A673 (cell line): ENCODE results near the gene TIPIN. TPM values are rescaled to one million over a fixed set of nuclear protein-coding genes. Genes with fewer than 3 reads are reported as not detected.
A peak's percentile ranks its signal among the peaks of the same experiment; 100 is the strongest.

Experiments used
- BruUV-seq: library from RNA; stranded (reverse); fragments of 400-500 nt; replicated peaks from 2 replicates; lab custom pipeline; 2021; lab: Mats Ljungman, UMichigan
- CTCF ChIA-PET: fragments of 300-600 bp; sonication (Branson Sonifier 250); formaldehyde crosslinking; loops from one replicate; lab custom pipeline; 2022; ENCODE audit warnings: antibody characterized with exemption; lab: Charles Lee
- POLR2A ChIA-PET: fragments of 300-600 bp; sonication (Branson Sonifier 250); formaldehyde crosslinking; loops from one replicate; lab custom pipeline; 2022; ENCODE audit warnings: antibody characterized with exemption; ENCODE audit not compliant: low non-redundant PET; lab: Charles Lee
- DNase-seq: peaks from one replicate; pipeline ENCODE4 v3.0.0-alpha.2; 2015; ENCODE audit warnings: low spot score
- H3K27ac ChIP-seq: fragments of 200-600 bp; sonication (generic); 2 replicates; pipeline ENCODE4 v1.5.1; 2016; ENCODE audit warnings: mixed run types, low read depth, mild to moderate bottlenecking, mixed read lengths, antibody characterized with exemption, low read length; ENCODE audit not compliant: poor library complexity, severe bottlenecking
- H3K27me3 ChIP-seq: fragments of 200-600 bp; sonication (generic); replicated peaks from 2 replicates; pipeline ENCODE4 v1.6.1; 2017; ENCODE audit warnings: mixed run types, low read depth, mild to moderate bottlenecking, mixed read lengths, antibody characterized with exemption, low read length; ENCODE audit not compliant: insufficient read depth, poor library complexity
- H3K36me3 ChIP-seq: fragments of 200-600 bp; sonication (generic); 2 replicates; pipeline ENCODE4 v1.6.1; 2016; ENCODE audit warnings: mixed run types, mild to moderate bottlenecking, mixed read lengths, antibody characterized with exemption, low read length; ENCODE audit not compliant: insufficient read depth, poor library complexity, severe bottlenecking
- H3K4me1 ChIP-seq: fragments of 200-600 bp; sonication (generic); 2 replicates; pipeline ENCODE4 v1.6.1; 2017; ENCODE audit warnings: mixed run types, mild to moderate bottlenecking, mixed read lengths, antibody characterized with exemption, low read length; ENCODE audit not compliant: insufficient read depth, poor library complexity, severe bottlenecking
- H3K4me3 ChIP-seq: fragments of 200-600 bp; sonication (generic); 2 replicates; pipeline ENCODE4 v1.5.1; 2016; ENCODE audit warnings: low read depth, mixed run types, mild to moderate bottlenecking, mixed read lengths, low read length; ENCODE audit not compliant: poor library complexity, severe bottlenecking
- H3K9me3 ChIP-seq: fragments of 200-600 bp; sonication (generic); 2 replicates; pipeline ENCODE4 v1.6.1; 2016; ENCODE audit warnings: mixed run types, low read depth, mild to moderate bottlenecking, mixed read lengths, antibody characterized with exemption, low read length; ENCODE audit not compliant: poor library complexity, severe bottlenecking
- EZH2 ChIP-seq: fragments of 200-600 bp; sonication (generic); IDR thresholded peaks from 2 replicates; pipeline ENCODE4 v1.6.1; 2017; ENCODE audit warnings: borderline replicate concordance, low read depth, mild to moderate bottlenecking, mixed read lengths, antibody characterized with exemption, low read length; ENCODE audit not compliant: poor library complexity, severe bottlenecking
- intact Hi-C: fragments of 100-400 bp; cut with micrococcal nuclease; formaldehyde crosslinking; loops from one replicate; pipeline ENCODE4 v1.10.0; 2022; ENCODE audit not compliant: unreplicated experiment
- total RNA-seq: library from RNA; stranded (reverse); gene quantifications from 2 replicates; pipeline ENCODE4 v1.2.3, GENCODE V29; 2021
- TF ChIP-seq, protein P1 (sequence below): fragments of 300-800, 200-600 bp; sonication (generic); conservative IDR thresholded peaks from 2 replicates; pipeline ENCODE4 v1.5.1; 2017; ENCODE audit warnings: low read depth, mild to moderate bottlenecking, antibody characterized with exemption, low read length, moderate library complexity, mixed read lengths

The TIPIN gene
- total RNA-seq, 1 experiment from 2014 or later = 42.1 TPM

GRCh38 chr15:66287461-66288057 is 68.9 kb downstream of the TIPIN start:
- H3K27ac ChIP-seq = no peak overlapping the region
- H3K36me3 ChIP-seq = no peaks in the 10 kb centered on the region
- DNase-seq = peak; percentile 68
- no TSS peak for BruUV-seq
- no peak for TF ChIP-seq EZH2
- TF ChIP-seq, protein P1, sequence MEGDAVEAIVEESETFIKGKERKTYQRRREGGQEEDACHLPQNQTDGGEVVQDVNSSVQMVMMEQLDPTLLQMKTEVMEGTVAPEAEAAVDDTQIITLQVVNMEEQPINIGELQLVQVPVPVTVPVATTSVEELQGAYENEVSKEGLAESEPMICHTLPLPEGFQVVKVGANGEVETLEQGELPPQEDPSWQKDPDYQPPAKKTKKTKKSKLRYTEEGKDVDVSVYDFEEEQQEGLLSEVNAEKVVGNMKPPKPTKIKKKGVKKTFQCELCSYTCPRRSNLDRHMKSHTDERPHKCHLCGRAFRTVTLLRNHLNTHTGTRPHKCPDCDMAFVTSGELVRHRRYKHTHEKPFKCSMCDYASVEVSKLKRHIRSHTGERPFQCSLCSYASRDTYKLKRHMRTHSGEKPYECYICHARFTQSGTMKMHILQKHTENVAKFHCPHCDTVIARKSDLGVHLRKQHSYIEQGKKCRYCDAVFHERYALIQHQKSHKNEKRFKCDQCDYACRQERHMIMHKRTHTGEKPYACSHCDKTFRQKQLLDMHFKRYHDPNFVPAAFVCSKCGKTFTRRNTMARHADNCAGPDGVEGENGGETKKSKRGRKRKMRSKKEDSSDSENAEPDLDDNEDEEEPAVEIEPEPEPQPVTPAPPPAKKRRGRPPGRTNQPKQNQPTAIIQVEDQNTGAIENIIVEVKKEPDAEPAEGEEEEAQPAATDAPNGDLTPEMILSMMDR = peak; percentile 72
- peaks cover 25% of the 10 kb centered on the region for H3K4me1 ChIP-seq
- POLR2A ChIA-PET = no interaction called here
- H3K9me3 ChIP-seq = no peaks in the 10 kb centered on the region
- H3K4me3 ChIP-seq = no peak overlapping the region
- no peaks in the 10 kb centered on the region for H3K27me3 ChIP-seq
- intact Hi-C loops = loop anchor here (5.0 kb wide), 2 partner anchors 155 to 305 kb away; no protein-coding TSS in a partner anchor
- CTCF ChIA-PET = no interaction called here

Other genes with a start within 250 kb of the TIPIN start
- gene MEGF11, start 102.9 kb downstream of the TIPIN start, total RNA-seq = 0.09 and 0.43 TPM in 2 replicates
- 10.7 and 13.6 TPM in 2 replicates for gene DIS3L, start 63.1 kb downstream of the TIPIN start, total RNA-seq
- gene MAP2K1, start 30.2 kb upstream of the TIPIN start, total RNA-seq = 53.4 and 56.8 TPM in 2 replicates
- 28.9 and 35.2 TPM in 2 replicates for gene SNAPC5, start 141.1 kb upstream of the TIPIN start, total RNA-seq
- gene RPL4, start 148.2 kb upstream of the TIPIN start, total RNA-seq = 2,773 and 2,830 TPM in 2 replicates
- gene ZWILCH, start 148.6 kb upstream of the TIPIN start, total RNA-seq = 32.4 and 36.3 TPM in 2 replicates
- not detected in 2 replicates for gene LCTL, start 209.3 kb upstream of the TIPIN start, total RNA-seq